Activated CD4-positive, alpha-beta T cell treated with anti-CD3 and anti-CD28 coated beads, Interleukin-2, Interleukin-4, amounts not matched to agents 100 ng/mL and 50 ng/mL, durations not matched to agents 16 hours and 8 hours (primary cell): Measurements from ENCODE around the gene GPR173.

Source experiments
- DNase-seq: peaks from one replicate; pipeline ENCODE4 v3.0.0-alpha.2; 2020; ENCODE audit warnings: low spot score

GPR173 gene

DNA sequence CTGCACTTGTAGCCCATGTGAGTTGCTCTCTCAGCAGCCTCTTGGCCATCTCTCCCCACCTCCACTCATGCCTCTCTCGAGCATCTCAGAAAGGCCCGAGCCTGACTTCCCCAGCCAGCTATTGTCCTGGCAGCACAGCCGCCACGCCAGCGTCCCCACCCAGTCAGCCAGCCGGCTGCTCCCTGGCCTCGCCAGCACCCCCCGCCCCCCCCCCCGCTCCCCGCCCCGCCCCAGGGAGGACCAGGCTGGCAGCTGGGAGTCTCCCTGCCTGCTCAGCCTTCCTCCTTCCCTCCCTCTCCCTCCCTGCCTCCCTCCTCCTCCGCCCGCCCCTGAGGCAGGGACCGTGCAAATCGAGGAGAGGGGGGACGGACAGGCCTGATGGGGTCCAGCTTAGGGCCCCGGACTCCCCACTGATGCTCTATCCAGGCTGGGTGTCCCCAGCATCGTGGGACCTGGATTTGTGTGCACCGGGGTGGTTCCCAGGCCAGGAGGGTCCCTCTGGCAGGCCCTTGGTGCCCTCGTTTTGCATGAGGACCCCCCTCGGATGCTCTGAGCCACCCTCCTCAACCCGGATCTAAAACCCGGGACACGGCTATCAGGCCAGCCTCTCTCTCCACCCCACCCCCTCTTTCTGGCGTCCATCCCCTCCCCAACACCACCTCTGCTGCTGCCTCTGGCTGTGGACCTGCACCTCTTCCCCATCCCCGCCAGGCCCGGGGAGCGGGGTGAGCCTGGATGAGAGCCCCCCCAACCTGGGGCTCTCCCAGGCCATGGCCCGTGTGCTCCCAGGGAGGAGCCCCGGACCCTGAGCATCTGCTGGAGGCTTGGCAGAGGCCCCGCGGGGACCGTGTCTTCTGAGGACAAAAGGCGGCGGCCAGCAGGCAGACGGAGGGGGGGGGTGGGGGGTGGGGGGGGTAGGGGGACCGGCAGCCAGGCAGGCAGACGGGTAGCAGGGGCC lies at the start of gene GPR173:
Gene GPR173 (plus strand): TSS at position 621 of the 958 bp plus-strand sequence. CDS start 27,833 bp downstream, outside the sequence.
- DNase-seq: no peak

DNA sequence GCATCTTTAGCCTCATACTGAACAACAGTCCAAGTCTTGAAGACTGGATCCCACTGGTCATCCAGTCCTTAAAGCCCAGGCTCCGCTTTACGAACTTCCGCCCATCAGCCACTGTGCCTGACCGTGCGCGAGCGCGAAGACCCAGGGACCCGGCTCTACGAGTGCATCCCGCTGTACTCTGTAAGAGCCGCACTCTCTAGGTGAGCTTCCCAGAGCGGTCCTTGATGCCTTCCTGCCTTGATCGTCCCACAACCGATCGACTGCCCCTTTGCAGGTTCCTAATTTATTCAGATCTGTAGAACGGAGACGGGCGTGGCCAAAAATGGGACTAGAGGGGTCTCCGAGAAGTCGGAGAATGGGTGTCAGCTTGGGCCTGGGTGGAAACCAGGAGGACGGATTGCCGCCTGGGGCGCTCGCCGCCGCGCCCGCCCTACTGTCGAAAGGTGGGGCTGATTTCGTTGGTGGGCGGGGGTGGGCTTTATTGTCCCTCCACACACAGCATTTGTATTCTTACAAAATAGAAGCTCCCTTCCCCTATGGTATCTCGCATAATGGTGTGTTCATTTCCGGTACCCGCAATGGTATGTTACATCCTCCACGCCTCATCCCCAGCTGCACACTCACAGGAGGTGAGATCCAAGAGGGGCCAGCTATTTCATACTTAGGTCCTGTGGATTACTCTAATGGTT lies 48.0 kb upstream of the GPR173 start:
- DNase-seq: no peak

- no peak for DNase-seq
Observed at GRCh38 chrX:53001958-53002357, 46.6 kb upstream of the GPR173 start.

DNA sequence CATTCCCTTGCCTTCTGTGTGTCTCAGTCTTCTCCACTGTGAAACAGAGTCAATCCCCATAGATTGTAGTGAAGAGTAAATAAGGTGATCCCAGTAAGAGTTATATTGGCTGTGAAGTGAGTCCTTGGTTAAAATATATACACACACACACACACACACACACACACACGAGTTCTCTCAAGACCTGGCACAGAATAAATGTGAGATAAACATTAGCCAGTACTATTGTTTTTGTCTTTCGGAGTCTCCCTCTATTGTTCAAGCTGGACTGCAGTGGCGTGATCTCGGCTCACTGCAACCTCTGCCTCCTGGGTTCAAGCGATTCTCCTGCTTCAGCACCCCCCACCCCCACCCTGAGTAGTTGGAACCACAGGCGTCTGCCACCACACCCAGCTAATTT lies 45.5 kb upstream of the GPR173 start:
- DNase-seq: no peak

- no peak for DNase-seq
Observed at GRCh38 chrX:53004038-53004437, 44.6 kb upstream of the GPR173 start.

GRCh38 chrX:53004811-53005210 lies 43.8 kb upstream of the GPR173 start:
- no peak for DNase-seq

GRCh38 chrX:53005327-53005726 lies 43.3 kb upstream of the GPR173 start:
- no peak for DNase-seq

GRCh38 chrX:53009032-53009431 lies 39.6 kb upstream of the GPR173 start:
- DNase-seq: no peak

DNA sequence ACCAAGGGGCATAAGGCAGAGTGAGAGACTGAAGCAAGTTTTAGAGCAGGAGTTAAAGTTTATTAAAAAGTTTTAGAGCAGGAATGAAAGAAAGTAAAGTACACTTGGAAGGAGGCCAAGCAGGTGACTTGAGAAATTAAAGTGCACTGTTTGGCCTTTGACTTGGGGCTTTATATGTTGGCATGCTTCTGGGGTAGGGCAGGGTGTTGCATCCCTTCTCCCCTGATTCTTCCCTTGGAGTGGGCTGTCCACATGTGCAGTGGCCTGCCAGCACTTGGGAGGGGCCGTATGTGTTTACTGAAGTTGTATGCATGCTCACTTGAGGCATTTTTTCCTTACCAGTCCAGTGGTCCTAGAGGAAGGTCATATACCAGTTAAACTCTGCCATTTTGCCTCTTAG lies 35.3 kb upstream of the GPR173 start:
- no peak for DNase-seq

DNA sequence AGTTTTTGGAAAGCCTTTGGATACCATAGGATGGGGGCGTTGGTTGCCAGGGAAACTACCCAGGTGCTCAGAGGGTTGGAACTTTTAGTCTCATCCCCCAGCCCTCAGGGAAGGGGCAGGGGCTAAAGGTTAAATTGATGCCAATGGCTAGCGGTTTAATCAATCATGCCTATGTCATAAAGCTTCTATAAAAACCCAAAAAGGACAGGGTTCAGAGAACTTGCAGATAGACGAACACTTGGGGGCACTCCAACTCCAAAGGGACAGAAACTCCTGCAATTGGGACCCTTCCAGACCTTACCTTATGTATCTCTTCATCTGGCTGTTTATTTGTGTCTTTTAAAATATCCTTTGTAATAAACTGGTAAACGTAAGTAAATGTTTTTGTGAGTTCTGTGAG lies 30.0 kb upstream of the GPR173 start:
- no peak for DNase-seq

GRCh38 chrX:53022381-53022780 lies 26.2 kb upstream of the GPR173 start:
- no peak for DNase-seq

DNA sequence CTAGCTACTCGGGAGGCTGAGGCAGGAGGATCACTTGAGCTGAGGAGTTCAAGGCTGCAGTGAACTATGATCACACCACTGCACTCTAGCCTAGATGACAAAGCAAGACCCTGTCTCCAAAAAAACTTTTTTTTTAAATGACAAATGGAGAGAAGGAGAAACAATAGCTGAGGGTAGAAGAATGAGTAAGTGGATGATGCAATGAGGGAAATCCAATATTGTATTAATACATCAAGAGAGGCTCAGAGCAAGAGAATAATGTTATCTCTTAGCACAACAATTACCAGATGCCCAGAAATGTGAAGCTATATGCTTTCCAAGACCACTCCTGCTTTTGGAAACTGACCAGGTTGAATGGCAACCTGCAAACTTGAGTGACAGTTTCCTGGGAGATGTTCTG lies 19.9 kb upstream of the GPR173 start:
- no peak for DNase-seq

- no peak for DNase-seq
Observed at GRCh38 chrX:53031380-53031779, 17.2 kb upstream of the GPR173 start.

DNA sequence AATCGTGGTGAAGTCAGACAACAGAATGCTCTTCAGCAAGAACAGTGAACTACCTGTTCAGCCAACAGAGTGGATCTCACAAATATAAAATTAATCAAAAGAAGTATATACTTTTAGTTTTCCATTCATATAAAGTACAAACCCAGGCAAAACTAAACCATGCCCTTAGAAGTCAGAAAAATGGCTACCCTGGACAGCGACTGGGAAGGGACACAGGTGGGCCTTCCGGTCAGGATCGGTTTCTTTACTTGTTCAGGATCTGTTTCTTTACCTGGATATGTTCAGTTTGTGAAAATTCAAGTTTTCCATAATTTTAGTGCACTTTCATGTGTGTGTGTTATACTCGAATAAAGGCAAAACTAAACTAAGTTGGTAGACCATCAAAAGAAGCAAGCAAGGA lies 12.4 kb upstream of the GPR173 start:
- DNase-seq: no peak

- no peak for DNase-seq
Observed at GRCh38 chrX:53039236-53039635, 9.4 kb upstream of the GPR173 start.

DNA sequence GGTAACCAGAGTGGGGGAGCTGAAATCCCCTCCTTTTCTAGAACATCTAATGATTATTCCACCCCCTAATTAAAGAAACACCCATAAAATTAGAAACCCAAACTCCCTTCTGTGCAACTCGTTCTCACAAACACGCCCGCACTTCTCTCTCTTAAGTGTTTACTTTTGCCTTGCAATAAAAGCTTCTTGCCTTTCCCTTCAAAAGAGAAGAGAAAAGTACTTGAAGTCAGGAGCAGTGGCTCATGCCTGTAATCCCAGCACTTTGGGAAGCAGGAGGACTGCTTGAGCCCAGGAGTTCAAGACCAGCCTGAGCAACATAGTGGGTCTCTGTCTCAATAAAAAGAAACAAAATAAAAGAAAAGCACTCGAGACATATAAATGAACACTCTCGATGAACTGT lies 3.6 kb upstream of the GPR173 start:
- DNase-seq: no peak

GRCh38 chrX:53047228-53047627 lies 1.4 kb upstream of the GPR173 start:
- no peak for DNase-seq

DNA sequence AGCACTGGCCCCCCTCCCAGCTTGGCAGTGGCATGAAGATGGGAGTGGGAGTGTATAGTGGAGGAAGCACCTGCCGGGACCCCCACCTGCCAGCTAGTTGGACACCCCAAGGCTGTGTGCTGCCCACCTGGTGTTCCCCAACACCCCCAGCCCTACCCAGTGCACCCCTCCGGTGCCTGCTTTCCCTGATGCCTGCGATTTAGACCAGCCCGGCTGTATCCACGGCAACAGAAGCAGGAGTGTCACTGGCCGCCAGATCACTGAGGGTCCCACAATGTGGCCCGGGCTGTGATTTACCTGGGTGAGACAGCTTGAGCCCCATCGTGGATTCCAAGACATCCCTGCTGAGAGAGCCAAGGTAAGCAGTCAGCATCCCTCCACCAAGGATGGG lies 533 bp downstream of the GPR173 start:
- DNase-seq: no peak

DNA sequence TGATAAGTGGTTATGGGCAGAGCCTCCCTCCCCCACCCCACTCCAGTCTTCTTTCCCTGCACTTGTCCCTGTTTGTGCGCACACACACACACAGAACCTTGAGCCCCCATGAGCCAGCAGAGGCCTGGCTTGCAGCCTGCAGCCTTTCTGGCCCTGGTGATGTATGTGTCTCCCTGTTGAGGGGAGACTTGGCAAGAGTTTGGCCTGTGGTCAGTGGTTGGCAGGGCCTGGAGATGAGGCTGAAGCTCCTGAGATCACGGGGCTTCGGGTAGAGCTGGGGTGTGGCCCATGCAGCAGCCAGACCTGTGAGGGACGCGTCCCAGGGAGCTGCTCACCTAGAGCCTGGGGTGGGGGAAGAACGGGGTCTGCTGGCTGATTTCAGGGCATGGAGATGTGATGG lies 2.3 kb downstream of the GPR173 start:
- DNase-seq: no peak

DNA sequence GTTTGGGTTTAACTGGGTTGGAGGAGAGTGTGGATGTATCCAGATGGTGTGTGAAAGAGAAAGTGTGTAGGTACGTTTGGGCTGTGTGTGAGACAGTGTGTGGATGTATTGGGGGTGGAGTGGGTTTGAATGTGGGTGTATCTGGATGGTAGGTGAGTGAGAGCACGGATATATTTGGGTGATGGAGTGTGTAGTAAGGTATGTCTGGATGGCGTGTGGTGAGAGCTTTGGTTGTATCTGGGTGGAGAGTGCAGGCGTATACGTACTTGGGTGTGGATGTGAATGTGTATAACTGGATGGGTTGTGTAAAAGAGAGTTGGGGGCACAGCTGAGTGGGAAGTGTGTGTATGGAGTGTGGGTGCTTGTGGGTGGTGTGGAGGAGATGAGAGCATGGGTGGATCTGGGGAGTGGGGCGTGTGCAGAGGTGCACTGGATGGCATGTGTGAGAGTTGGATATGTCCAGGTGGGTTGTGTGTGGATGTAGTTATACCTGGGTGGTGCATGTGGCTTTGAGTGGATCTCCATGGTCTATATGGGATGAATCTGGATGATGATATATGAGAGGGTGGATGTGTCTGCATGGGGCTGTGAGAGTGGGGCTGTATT lies 6.8 kb downstream of the GPR173 start:
- DNase-seq: no peak

DNA sequence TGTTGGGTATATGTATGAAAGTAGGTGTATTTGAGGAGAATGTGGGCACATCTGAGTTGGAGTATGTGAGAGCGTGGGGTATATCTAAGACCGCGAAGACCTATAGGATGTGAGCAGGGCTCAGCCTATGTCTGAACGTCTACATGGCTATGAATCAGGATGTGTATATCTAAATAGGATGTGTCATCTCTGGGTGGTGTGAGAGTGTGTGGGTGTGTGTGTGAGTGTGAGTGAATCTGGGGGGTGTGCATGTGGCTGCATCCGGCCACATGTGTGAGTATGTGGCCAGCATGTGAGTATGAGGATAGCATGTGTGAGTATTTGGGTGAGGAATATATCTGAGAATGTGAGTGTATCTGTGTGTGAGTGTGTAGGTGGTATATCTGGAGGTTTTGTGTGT lies 7.7 kb downstream of the GPR173 start:
- no peak for DNase-seq

- DNase-seq: no peak
Observed at GRCh38 chrX:53065104-53065503, 16.5 kb downstream of the GPR173 start.

DNA sequence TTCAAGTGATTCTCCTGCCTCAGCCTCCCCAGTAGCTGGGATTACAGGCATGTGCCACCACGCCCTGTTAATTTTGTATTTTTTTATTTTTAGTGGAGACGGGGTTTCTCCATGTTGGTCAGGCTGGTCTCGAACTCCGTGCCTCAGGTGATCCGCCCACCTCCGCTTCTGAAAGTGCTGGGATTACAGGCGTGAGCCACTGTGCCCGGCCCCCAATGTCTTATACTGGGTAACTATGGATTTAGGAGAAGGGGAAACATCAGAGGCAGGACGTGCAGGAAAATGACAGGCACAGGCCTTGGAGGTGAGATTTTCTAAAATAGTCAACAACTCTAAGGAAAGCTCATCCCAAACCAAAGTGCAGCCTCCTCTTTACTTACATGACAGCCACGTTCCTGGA lies 22.5 kb downstream of the GPR173 start:
- no peak for DNase-seq
